GM12878 (cell line): ENCODE measurements around the gene MIA3. TPM values are rescaled to one million over a fixed set of nuclear protein-coding genes. Genes with fewer than 3 reads are reported as not detected.

Source experiments
- ATAC-seq: fragments of 200-7000 bp; cut with Tn5 transposase; 3 replicates; pipeline ENCODE4 v1.9.1; 2020; ENCODE audit warnings: mild to moderate bottlenecking, moderate library complexity
- BruUV-seq: library from RNA; stranded (reverse); fragments of 400-500 nt; replicated peaks from 2 replicates; lab custom pipeline; 2021; lab: Mats Ljungman, UMichigan
- CTCF ChIA-PET: fragments of 300-600 bp; sonication (Branson Sonifier 250); formaldehyde crosslinking; extraction: SDS; loops from one replicate; lab custom pipeline; 2021; ENCODE audit warnings: inconsistent platforms; lab: Yijun Ruan, JAX
- POLR2A ChIA-PET: fragments of 350-600 bp; formaldehyde crosslinking; extraction: SDS; loops from one replicate; lab custom pipeline; 2021; ENCODE audit warnings: inconsistent platforms; lab: Charles Lee
- RAD21 ChIA-PET: fragments of 300-600 bp; sonication (Branson Sonifier 250); formaldehyde crosslinking; loops from one replicate; lab custom pipeline; 2023; ENCODE audit warnings: antibody characterized with exemption; ENCODE audit not compliant: unreplicated experiment; lab: Charles Lee
- SMC1A ChIA-PET: fragments of 300-600 bp; sonication (Branson Sonifier 250); formaldehyde crosslinking; loops from one replicate; lab custom pipeline; 2023; ENCODE audit not compliant: unreplicated experiment, uncharacterized antibody; lab: Charles Lee
- DNase-seq: peaks from one replicate; pipeline ENCODE4 v3.0.0-alpha.2; 2011; ENCODE audit warnings: low read depth, low spot score
- FAIRE-seq: peaks from 3 replicates; lab custom pipeline; 2011; peaks lifted over from hg19 to GRCh38; lab: Jason Lieb, UNC
- H2AFZ ChIP-seq: 2 replicates; pipeline ENCODE4 v1.6.0; 2011; ENCODE audit warnings: low read depth, low read length, control low read depth; ENCODE audit not compliant: control insufficient read depth
- H3K27ac ChIP-seq: 2 replicates; pipeline ENCODE4 v1.5.1; 2011; ENCODE audit warnings: control low read depth; ENCODE audit not compliant: control insufficient read depth, insufficient read depth
- H3K27me3 ChIP-seq, 2 experiments: replicated peaks in 1 of 2; 2 replicates each; pipeline versions ENCODE4 v1.6.0 to v1.6.1; 2011; ENCODE audit warnings: low read length in 1 of 2; ENCODE audit not compliant: control insufficient read depth in 2 of 2, insufficient read depth in 2 of 2
- H3K36me3 ChIP-seq, 2 experiments: 2 replicates each; pipeline ENCODE4 v1.5.1; 2011; ENCODE audit warnings: low read length in 1 of 2; ENCODE audit not compliant: control insufficient read depth in 2 of 2, insufficient read depth in 2 of 2
- H3K4me1 ChIP-seq: 2 replicates; pipeline ENCODE4 v1.6.1; 2011; ENCODE audit warnings: mild to moderate bottlenecking, low read length, moderate library complexity, mixed read lengths; ENCODE audit not compliant: control insufficient read depth, insufficient read depth
- H3K4me2 ChIP-seq: 2 replicates; pipeline ENCODE4 v1.6.0; 2011; ENCODE audit warnings: control low read depth; ENCODE audit not compliant: control insufficient read depth, insufficient read depth
- H3K4me3 ChIP-seq: fragments of 200-600 bp; sonication (generic); 2 replicates; pipeline ENCODE4 v1.5.1; 2016
- H3K79me2 ChIP-seq: 2 replicates; pipeline ENCODE4 v1.6.0; 2011; ENCODE audit warnings: low read length; ENCODE audit not compliant: control insufficient read depth, insufficient read depth
- H3K9ac ChIP-seq: 2 replicates; pipeline ENCODE4 v1.8.0; 2011; ENCODE audit warnings: low read length, control low read depth, mixed read lengths; ENCODE audit not compliant: control insufficient read depth, insufficient read depth
- H3K9me3 ChIP-seq: replicated peaks from 3 replicates; pipeline ENCODE4 v1.5.1; 2011; ENCODE audit warnings: mild to moderate bottlenecking, low read length; ENCODE audit not compliant: control insufficient read depth, insufficient read depth
- H4K20me1 ChIP-seq: 2 replicates; pipeline ENCODE4 v1.6.0; 2011; ENCODE audit not compliant: control insufficient read depth, insufficient read depth
- E2F8 ChIP-seq: fragments of 450-650 bp; IDR thresholded peaks from 2 replicates; pipeline ENCODE4 v1.6.1; 2018; ENCODE audit warnings: mild to moderate bottlenecking, low read depth, moderate library complexity; ENCODE audit not compliant: partially characterized antibody
- IKZF1 ChIP-seq: fragments of 450-650 bp; conservative IDR thresholded peaks from 2 replicates; pipeline ENCODE4 v1.6.1; 2017; ENCODE audit warnings: antibody characterized with exemption, mild to moderate bottlenecking
- IRF5 ChIP-seq: fragments of 450-650 bp; IDR thresholded peaks from 2 replicates; pipeline ENCODE4 v1.6.1; 2017; ENCODE audit warnings: borderline replicate concordance
- KDM1A ChIP-seq: fragments of 200-600 bp; sonication (generic); IDR thresholded peaks from 2 replicates; pipeline ENCODE4 v1.6.1; 2016; ENCODE audit warnings: borderline replicate concordance
- NBN ChIP-seq: fragments of 450-650 bp; IDR thresholded peaks from 2 replicates; pipeline ENCODE4 v1.6.1; 2016
- POLR2AphosphoS5 ChIP-seq: IDR thresholded peaks from 2 replicates; pipeline ENCODE4 v1.6.1; 2011; ENCODE audit warnings: mild to moderate bottlenecking, low read length, inconsistent platforms
- SUZ12 ChIP-seq: fragments of 200-600 bp; sonication (generic); IDR thresholded peaks from one replicate; pipeline ENCODE4 v1.6.1; 2018; ENCODE audit warnings: antibody characterized with exemption, mild to moderate bottlenecking; ENCODE audit not compliant: unreplicated experiment
- TAF1 ChIP-seq: IDR thresholded peaks from 2 replicates; pipeline ENCODE4 v1.6.1; 2011; ENCODE audit warnings: mild to moderate bottlenecking, low read depth, low read length, borderline replicate concordance
- TCF3 ChIP-seq: IDR thresholded peaks from 2 replicates; pipeline ENCODE4 v1.6.1; 2012; ENCODE audit warnings: low read depth, mild to moderate bottlenecking, low read length, borderline replicate concordance; ENCODE audit not compliant: insufficient read depth
- WRNIP1 ChIP-seq: IDR thresholded peaks from 2 replicates; pipeline ENCODE4 v1.6.1; 2011; ENCODE audit warnings: low read depth, low read length, improper control_type of control experiment, borderline replicate concordance
- ZNF207 ChIP-seq: fragments of 450-650 bp; IDR thresholded peaks from 2 replicates; pipeline ENCODE4 v1.6.1; 2014; ENCODE audit warnings: antibody characterized with exemption, mild to moderate bottlenecking, borderline replicate concordance
- WGBS: methylation state at CpG from one replicate; pipeline ENCODE4 v1.1.6; 2016; ENCODE audit warnings: low lambda C conversion rate; ENCODE audit not compliant: insufficient replicate concordance, insufficient coverage; ENCODE audit errors: missing lambda C conversion rate; 5-methylcytosine and 5-hydroxymethylcytosine counted together
- in situ Hi-C: fragments of 300-500 bp; cut with MboI; formaldehyde crosslinking; loops from 9 replicates; pipeline ENCODE4 v1.14.3; 2018; ENCODE audit warnings: mixed read lengths
- intact Hi-C: fragments of 100-400 bp; cut with micrococcal nuclease; formaldehyde crosslinking; loops from one replicate; pipeline ENCODE4 v1.14.2; 2022; ENCODE audit not compliant: unreplicated experiment
- polyA plus RNA-seq, 11 experiments: library from polyadenylated mRNA; depleted of rRNA in 4 of 11; unstranded in 6 of 11; stranded (reverse) in 5 of 11; fragments of >200 nt; fragmentation: Nextera tagmentation in 4 of 11; fragmentation: Illumina TruSeq in 1 of 11; extraction: Ambion mirVana in 4 of 11; extraction: Trizol in 1 of 11; gene quantifications; 1 replicate in 1 of 11; 2 replicates in 10 of 11; pipeline versions ENCODE4 v1.2.1 to v1.2.3, GENCODE V29; 2011 to 2016; ENCODE audit warnings: inconsistent platforms in 2 of 11, missing spikeins in 2 of 11, low read depth in 1 of 11
- total RNA-seq, 4 experiments: library from RNA; depleted of rRNA in 3 of 4; stranded (reverse); fragments of >200 nt in 3 of 4; fragmentation: Illumina TruSeq in 1 of 4; extraction: Trizol in 1 of 4; gene quantifications; 2 replicates each; pipeline versions ENCODE4 v1.2.1 to v1.2.3, GENCODE V29; 2013 to 2021
- TF ChIP-seq, protein P1 (sequence below): fragments of 150-350 bp; IDR thresholded peaks from 2 replicates; pipeline ENCODE4 v1.6.1; 2014; ENCODE audit warnings: mild to moderate bottlenecking, low read depth, low read length
- TF ChIP-seq, protein P2 (sequence below): IDR thresholded peaks from 2 replicates; pipeline ENCODE4 v1.6.1; 2011; ENCODE audit warnings: borderline replicate concordance, low read depth, mild to moderate bottlenecking, moderate library complexity, mixed read lengths, low read length; ENCODE audit not compliant: insufficient read depth; ENCODE audit errors: extremely low read length

Gene MIA3
- total and polyA plus RNA-seq, 10 of the 15 experiments (the other 5 are each of a cell fraction or from before 2014, with no cell fraction given) = 12.9 to 50.8 (median 30.3) TPM

DNA sequence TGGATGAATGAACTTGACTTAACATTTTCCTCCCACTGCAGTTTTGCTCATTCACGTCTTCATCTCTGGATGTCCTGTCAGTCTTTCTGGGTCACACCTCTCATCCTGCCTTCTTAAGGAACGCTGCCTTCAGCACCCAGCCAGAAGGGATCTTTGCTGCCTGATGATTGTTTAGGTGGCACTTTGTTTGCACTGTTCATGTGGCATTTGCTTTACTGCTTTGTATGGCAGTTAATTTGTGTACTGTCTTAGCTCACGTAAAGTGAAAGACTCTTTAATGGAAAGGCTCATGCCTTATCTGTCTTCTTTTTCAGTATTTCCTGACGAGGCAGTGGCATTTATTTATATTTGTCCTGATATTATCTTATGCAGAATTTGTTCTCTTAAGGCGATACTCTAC, 4.9 kb downstream of the MIA3 start:
- RAD21 ChIA-PET = interaction anchor here (2.0 kb wide), 1 partner anchor 11 kb away, joined by 8 read pairs; no protein-coding TSS in a partner anchor
- WGBS = 86% methylated on average over 5 of the region's 5 CpGs
- intact Hi-C loops (no loop called here), in situ Hi-C loops (no loop called here)
- Histone ChIP-seq H3K79me2 (no peaks in the 10 kb centered on the region; the same call in 1 of the 2 replicates), H2AFZ (no peak overlapping the region), H3K4me3 (no peak overlapping the region), H4K20me1 (no peaks in the 10 kb centered on the region), H3K9me3 (no peaks in the 10 kb centered on the region), H3K36me3 (peaks cover 0 to 4% of the 10 kb centered on the region in 2 experiments; a peak in 2 of 4 replicates), H3K27ac (no peak overlapping the region), H3K27me3 (no peaks in the 10 kb centered on the region), H3K4me2 (no peak overlapping the region), H3K9ac (no peak overlapping the region), H3K4me1 (peaks cover 3% of the 10 kb centered on the region; the same call in 1 of the 2 replicates)
- CTCF ChIA-PET = interaction anchor here (0.7 to 4.0 kb wide), 2 partner anchors 11 to 121 kb away, joined by 3 to 20 read pairs; no protein-coding TSS in a partner anchor
- no peak for ATAC-seq
- SMC1A ChIA-PET = interaction anchor here (1.3 to 2.0 kb wide), 2 partner anchors 12 to 33 kb away, joined by 4 read pairs; partner anchors contain the start of gene TAF1A
- POLR2A ChIA-PET = no interaction called here
- no peak for DNase-seq
- FAIRE-seq = no peak
- BruUV-seq = no TSS peak
- TF ChIP-seq TCF3 (no peak), POLR2AphosphoS5 (no peak), WRNIP1 (no peak), TAF1 (no peak), IKZF1 (no peak), IRF5 (no peak), NBN (no peak), E2F8 (no peak), SUZ12 (no peak), ZNF207 (no peak), KDM1A (no peak)
- TF ChIP-seq, protein P1, sequence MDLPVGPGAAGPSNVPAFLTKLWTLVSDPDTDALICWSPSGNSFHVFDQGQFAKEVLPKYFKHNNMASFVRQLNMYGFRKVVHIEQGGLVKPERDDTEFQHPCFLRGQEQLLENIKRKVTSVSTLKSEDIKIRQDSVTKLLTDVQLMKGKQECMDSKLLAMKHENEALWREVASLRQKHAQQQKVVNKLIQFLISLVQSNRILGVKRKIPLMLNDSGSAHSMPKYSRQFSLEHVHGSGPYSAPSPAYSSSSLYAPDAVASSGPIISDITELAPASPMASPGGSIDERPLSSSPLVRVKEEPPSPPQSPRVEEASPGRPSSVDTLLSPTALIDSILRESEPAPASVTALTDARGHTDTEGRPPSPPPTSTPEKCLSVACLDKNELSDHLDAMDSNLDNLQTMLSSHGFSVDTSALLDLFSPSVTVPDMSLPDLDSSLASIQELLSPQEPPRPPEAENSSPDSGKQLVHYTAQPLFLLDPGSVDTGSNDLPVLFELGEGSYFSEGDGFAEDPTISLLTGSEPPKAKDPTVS = no peak
- TF ChIP-seq, protein P2, sequence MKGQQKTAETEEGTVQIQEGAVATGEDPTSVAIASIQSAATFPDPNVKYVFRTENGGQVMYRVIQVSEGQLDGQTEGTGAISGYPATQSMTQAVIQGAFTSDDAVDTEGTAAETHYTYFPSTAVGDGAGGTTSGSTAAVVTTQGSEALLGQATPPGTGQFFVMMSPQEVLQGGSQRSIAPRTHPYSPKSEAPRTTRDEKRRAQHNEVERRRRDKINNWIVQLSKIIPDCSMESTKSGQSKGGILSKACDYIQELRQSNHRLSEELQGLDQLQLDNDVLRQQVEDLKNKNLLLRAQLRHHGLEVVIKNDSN = no peak
